ENCODE results near the gene LRRC4C. TPM values are rescaled to one million over a fixed set of nuclear protein-coding genes. Genes with fewer than 3 reads are reported as not detected.

Gene LRRC4C
- total RNA-seq, 1 donor from 2014 or later: not detected

DNA sequence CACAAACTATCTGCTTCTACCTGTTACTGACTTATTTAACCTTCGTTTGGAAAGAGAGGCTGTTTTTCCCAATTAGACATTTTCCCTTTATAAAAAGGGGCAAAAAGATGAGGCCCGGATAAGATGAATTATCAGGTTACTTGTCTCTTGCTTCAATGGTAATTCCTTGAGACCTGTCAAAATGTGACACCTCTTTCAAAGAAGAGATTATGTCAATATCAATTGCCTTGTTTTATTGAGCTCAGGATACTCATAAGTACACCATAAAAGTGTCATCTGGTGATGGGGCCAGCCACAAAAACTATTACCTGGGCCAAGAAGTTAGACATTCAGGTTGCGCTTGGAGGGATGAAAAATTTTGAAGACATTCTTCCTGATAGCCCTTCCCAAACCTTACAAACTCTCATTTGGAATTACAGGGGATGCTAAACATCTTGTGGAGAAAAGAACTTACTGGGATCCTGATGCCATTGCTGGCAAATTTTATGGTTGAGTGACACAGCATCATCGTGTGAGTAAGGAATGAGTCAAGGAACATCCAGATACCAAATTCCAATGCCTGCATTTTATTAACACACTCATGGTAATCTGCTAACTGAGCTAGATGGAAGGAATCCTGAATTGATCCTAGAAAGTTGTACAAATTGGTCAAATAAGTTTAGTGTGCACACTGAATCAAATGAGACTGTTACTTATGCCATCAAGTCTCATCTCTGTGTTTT, 1071.2 kb downstream of the LRRC4C start:
- intact Hi-C loops (cut with micrococcal nuclease): no loop called here

DNA sequence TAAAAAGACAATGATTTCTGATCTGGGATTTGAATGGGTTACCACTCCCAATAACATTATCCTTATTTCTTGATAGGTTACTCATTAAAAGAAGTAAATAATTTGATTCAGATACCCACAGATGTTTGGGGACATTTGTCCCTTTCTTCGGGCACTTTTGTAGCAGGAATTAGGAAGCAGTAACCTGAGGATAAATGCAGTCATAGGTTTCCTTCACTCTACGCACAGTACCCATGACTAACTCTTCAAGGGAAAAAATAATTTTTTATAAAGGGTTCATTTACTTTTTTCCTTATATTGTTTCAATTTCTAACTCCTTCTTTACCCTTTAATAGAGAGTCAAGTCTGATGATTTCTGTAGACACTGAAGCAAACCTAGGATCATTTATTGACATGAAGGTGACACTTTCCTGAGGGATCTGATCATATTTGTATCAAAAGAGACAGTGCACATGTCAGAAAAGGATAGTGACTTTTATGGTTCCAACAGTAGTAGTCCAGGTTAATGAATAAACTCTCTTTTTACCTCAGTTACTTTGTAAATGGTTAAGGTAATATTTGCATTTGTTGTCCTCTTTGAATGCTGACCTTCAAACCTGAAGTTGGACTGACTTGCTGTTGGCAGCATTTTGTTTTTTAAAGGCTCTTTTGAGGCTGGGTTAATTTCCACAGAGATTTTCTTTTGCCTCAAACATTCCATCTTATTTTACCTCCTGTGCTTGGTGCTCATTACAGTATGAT, 1072.0 kb downstream of the LRRC4C start:
- intact Hi-C loops (cut with micrococcal nuclease): no loop called here

DNA sequence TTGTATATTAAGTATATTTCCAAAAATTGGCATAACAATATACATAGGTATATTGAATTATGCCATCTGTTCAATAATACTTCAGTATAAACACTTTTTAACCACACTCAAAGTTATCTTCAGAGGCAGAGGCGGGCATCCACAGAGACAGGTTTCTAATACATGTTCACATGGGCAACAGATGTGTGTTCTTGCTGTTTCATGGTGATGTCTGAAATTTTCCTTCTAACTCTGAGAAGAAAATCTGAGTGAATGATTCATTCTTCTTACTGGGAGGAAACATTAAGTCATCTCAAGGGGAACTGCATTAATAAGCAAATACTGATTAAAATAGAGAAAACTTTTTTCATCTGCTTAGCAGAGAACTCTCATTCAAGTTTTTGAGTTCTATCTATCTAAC, 1074.5 kb downstream of the LRRC4C start:
- intact Hi-C loops (cut with micrococcal nuclease): no loop called here

DNA sequence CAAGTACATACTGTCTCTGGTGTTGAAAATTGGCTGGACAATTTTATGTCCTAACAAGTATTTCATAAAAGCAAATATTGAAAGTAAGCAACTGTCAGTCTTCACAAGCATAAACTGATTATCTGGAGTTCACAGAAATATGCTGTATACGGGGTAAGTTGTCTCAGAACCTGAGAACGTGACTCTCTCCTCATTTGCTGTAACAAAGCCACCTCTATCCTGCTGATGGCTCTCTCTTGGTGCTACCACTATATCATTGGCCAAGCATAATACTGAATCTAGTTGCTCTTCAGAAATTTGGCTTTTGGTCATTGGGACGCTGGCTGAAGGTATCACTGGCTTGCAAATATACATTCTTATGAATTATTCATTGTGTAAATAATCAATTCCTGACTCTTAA, 1078.0 kb downstream of the LRRC4C start:
- intact Hi-C loops (cut with micrococcal nuclease): no loop called here

DNA sequence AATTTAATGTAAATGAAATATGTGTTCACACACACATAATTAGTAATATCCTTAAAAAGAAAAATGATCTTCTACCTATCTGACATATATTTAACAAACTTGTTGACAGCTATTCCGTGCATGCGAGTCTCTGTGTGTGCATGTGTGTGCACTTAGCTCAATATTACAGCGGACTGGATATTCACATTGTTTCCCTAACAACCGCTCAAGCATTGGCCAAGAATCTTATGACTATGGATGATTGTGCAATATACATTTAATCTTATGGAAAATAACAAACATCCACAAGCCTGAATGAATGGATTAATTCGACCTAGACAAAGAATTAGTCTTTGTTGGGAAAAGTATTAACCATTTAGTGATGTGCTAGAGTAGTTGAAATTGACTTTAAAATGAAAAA, 1078.6 kb downstream of the LRRC4C start:
- intact Hi-C loops (cut with micrococcal nuclease): no loop called here

DNA sequence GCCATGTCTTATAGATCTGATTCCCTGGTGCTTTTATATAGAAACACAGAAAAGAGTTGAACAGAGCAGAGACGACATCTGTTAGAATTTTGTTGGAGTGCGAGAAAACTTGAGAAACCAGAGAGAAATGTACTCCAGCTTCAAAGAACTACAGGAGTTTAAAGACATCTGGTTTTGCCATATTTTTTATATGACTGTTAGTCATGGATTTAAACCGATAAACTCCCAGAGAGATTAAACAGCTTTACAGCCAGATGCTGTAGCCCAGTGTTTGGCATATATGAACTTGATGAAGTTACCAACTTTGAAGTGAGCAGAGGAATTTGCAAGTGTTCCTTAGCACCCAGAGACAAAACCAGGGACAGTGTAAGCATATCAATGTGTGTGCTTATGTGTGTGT, 1083.1 kb downstream of the LRRC4C start:
- intact Hi-C loops (cut with micrococcal nuclease): no loop called here

DNA sequence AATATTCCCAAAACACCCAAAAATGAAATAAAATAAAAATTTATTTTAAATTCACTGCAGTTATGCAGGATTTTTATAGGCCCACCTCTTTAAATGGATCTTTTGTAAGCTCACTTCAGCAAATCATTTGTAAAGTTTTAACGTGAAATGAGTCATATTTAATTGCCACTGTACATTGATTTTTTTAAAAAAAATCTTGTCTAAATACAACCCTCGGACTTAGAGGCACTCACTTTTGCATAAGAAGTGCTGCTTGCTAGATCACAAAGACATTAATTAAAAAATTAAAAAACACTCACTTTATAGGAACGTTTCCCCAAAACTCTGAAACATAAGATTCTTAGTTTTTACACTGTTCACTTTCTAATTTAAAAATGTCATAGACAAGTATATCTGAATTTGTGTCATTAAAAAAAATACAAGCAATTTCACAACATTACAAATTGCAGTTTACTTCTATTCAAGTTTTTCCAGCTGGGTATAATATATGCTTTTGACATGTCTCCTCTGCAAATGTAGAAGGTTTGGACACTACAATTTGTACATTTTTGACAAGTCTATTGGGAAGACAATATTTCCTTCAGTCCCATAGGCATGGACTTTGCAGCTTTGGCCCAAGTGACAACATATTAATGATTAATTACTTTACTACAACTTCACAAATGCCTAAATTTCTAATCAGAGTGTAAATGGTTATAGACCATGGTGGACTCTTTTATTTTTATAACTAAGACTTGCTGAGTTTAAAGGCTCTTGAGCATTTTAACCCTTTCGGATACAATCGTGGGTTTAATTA, 1088.4 kb downstream of the LRRC4C start:
- intact Hi-C loops (cut with micrococcal nuclease): no loop called here

DNA sequence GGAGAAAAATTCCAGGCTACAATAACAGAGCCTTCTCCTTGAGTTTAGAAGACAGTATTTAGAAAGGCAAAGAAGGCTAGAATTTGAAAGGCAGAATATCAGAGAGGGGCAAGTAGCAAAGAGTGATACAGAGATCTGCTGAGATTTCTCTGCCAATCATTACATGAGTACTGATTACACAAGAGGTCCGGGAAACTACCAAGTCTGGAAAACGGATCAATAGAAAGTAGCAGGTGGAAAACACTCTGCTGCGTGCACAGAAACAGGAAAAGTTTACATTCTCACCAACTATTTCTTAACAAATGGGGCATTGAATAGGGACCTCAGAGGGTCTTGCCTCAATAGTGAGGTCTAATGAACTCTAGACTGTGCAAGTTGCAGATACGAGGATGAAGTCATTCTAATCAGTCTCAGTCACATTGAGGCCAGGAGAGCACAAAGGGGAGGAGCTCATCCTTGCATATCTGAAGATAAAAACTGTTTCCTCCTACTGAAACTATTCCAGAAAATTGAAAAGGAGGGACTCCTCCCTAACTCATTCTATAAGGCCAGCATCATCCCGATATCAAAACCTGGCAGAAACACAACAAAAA, 1099.2 kb downstream of the LRRC4C start:
- intact Hi-C loops (cut with micrococcal nuclease): no loop called here

DNA sequence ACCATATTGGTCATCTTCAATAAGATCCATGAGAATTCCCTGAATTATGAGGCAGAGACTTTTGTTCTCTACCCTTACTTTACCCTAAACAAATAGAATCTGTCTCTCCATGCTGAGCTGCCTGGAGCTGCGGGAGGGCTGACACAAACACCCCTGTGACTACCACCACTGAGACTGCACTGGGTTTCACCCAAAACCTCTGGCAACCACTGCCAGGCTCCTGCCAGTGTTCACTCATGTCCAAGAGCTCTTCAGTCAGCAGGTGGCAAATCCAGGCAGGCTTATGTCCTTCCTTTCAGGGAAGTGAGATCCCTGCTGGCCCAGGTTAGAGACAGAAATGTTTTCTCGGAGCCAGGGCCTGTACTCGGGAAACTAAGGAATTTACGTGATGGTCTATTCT, 1105.3 kb downstream of the LRRC4C start:
- intact Hi-C loops (cut with micrococcal nuclease): no loop called here

DNA sequence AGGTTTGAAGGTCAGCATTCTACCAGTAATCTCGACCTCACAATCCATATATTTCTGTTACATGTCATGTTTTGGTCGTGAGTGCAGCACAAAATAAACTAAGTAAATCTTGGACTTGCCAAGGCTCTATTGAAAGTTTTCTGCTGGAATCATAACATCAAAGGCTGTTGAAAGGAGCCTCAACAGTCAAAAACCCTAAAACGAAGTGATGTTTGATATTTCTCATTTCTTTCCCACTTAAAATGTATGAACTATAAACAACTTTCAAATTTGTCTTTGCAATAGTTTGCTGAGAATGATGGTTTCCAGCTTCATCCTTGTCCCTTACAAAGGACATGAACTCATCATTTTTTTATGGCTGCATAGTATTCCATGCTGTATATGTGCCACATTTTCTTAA, 1118.5 kb downstream of the LRRC4C start:
- intact Hi-C loops (cut with micrococcal nuclease): no loop called here

DNA sequence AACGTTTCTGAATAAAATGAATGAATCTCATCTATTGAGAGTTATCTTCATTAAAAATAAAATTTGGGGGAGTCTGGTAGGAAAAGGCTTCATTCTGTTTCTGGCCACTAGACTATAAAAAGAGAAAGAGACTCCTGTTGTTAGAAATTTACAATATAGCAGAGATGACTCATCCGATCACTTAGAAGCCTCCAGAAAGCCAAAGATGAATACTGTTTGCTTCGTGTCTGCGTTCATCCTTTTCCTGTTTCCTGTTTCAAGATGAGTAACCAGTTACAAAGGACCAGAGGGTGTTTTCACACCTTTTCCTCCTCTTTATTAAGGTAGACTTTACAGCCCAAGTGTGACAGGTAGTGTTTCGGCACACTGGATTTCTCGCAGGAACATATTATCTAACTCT, 1120.7 kb downstream of the LRRC4C start:
- intact Hi-C loops (cut with micrococcal nuclease): no loop called here

DNA sequence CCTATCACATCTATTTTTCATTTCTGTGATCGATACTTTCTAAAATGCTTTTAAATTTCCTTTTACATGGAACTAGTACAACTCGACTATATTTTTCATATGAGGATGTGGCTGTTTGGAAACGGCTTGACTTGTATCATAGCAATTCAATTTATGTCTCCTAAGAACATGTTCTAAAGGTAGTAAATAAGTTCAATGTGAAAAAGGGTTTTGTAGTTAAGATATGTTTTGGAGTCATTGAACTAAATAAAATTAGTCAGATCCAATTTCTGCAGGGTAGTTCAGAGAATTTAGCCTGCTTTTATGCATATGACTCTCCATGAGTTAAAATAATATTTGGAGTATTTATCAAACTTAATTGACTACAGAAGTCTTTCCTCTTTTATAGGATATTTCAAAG, 1121.4 kb downstream of the LRRC4C start:
- intact Hi-C loops (cut with micrococcal nuclease): no loop called here

DNA sequence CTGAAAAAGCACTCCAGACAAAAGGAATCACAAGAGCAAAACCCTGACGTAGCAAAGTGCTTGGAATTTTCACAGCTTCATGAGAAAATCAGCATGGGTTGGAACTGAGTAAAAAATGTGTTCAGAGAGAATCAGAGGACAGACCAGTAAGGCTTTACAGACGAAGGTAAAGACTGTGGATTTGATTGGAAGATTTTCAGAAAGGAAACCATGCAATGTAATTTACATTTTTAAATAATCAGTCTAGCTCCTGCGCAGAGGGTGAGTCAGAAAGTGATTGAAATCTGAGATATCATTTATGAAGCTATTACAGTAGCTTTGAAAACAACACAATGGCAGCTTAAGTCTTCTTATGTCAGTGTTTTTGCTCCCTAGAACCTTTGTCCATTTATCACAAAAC, 1122.3 kb downstream of the LRRC4C start:
- intact Hi-C loops (cut with micrococcal nuclease): no loop called here

DNA sequence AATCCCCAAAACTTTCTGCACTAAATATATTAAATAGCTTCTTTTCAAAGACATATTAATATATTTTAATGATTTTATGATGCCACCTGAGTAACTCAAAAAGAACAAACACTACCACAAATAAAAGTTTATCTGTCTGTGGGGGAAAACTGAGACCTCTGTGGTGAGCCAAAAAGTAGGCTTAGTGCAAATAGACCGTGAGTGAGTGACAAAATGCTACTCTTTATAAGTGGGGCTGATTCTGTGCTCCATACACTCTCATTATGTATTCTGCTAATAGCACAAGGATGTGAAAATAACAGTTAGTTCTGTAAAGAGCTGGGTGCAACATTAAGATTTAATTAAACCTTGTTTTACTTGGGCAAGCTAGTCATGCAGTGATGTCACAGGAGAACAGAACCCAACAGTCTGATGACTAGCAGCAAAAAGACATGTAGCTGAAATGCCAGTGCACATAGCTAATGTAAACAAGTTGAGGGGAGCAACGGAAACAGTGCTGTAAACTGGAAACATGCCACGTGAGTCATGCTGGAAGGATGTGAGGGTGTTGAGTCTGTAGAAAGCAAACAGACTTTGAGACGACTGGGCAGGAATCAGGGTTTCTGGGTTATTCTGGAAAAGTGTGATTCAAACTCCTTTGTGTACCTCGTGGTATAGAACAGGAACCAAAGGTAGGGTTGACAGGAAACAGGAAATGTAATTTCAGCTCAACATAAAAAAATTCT, 1130.4 kb downstream of the LRRC4C start:
- intact Hi-C loops (cut with micrococcal nuclease): no loop called here

DNA sequence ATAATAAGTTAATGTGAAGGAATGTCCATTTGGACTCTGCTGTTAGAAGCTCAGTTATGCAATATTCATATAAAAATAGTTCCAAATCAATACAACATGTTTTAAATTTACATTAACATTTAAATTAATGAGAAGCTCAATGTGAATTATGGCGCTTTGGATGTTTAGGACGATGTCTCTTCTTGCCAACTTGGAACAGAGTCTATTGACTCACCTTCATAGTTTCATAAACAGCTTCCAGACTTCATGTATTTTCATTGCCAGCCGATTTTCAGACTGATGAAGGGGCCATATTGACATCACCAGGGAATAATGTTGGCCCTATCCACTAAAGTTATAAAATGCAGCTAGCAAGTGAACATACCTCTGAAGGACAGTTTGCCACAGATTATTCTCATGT, 1136.2 kb downstream of the LRRC4C start:
- intact Hi-C loops (cut with micrococcal nuclease): no loop called here

DNA sequence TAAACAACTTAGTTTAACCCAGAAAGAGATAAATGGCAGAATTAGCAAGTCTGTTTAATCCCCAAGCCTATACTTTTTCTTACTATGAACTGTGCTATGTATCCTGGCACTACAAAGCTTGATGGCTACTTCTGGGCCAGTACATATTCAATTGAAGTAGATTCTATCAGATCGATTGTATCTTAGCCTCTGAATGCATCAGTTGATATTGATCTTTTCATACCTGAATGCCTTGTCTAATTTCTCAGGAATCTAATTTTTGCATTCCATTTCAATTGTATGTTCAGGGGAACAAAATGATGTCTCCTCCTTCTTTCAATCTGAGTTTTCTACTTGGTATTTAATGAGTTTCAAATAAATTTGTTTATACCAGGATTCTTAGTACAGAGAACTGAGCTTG, 1137.9 kb downstream of the LRRC4C start:
- intact Hi-C loops (cut with micrococcal nuclease): no loop called here

DNA sequence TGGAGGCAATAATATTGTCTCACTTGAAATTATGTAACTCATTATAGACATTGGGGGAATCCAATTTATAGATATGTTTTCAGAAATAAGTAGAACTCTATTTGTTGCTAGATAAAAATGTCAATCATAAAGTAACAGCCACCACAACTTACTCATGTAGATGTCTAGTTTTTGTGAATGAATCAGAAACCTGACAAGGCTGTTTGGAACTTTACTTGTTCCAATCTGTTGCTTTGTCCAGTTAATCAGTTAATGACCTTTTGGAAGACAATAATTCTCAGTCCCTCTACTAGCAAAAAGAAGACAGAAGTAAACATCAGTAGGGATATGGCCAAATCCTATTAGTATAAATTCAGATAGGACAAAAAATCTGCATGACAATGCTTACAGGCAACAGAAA, 1143.3 kb downstream of the LRRC4C start:
- intact Hi-C loops (cut with micrococcal nuclease): no loop called here

DNA sequence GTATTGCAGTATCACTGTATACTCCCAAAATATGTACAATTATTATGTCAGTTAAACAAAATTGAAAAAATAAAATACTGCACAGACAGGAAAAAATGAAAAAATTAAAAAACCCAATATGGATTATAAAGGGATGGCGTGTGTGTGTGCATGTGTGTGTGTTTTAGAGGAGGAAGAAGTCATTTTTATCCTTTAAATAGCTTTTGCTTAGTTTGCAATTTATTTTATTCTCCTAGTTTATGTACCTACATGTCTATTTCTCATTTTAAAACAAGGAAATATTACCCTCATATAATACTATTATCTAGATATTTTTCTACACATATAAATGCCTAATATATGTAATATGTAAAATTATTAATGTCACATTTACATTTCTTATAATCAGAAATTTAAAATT, 1144.3 kb downstream of the LRRC4C start:
- intact Hi-C loops (cut with micrococcal nuclease): no loop called here

DNA sequence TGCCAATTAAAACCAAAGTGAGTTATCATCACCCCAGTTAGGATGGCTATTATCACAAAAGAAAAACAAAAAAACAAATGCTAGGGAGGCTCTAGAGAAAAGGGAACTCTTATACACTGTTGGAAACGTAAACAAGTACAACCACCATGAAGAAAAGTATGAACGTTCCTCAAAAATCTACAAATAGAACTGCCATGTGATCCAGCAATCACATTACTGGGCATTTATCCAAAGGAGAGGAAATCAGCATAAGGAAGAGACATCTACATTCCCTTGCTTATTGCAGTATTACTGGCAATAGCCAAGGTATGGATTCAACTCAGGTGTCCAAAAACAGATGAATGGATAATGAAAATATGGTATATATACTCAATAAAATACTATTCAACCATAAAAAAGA, 1145.1 kb downstream of the LRRC4C start:
- intact Hi-C loops (cut with micrococcal nuclease): no loop called here

DNA sequence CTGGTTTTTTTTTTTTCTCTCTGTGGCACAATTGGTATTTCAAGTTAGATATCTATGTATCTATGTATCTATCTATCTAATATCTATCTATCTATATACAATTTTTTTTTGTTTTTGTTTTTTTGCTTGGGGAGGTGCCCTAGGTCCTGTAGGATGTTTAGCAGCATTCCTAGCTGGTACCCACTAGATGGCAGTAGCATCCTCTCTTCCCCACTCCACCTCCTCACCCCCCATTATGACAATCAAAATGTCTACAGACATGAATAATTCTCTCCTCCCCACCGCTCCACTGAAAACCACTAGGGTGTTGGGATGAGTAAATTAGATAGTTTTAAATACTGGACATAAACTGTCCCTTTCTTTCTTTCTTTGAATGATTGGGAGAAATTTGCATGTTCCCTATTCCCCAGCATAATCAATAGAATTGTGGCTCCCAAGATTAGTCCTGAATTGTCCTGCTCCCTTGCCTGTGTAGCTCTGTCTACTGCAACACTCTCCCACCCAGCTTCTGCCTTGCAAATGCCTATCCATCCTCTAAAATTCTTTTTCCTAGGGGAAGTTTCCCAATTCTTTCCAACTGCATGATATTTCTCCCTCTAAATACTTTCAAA, 1152.4 kb downstream of the LRRC4C start:
- intact Hi-C loops (cut with micrococcal nuclease): no loop called here

DNA sequence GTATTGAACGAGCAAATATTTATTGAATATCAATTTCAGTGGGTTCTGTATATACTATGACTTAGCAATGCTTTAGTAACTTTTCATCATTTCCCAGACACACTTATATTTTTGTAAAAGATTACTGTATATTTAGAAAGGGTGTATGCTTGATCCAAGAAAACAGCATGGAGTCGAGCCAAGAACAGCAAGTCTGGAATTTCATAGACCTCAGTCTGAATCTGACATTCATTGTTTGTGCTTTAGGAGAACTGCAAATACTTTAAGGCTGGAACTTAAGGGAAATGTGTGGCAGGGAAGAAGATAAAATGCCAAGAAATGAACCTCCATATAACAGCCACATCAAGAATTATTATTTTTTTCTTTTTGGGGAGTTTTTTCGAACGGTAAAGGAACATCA, 1156.8 kb downstream of the LRRC4C start:
- intact Hi-C loops (cut with micrococcal nuclease): no loop called here

All from T-helper 1 cell treated with Interleukin-12 subunit alpha and Interleukin-12 subunit beta and Interleukin-4 antibody, amounts not matched to agents 30 ng/mL and 1 ng/mL, for 36 hours (primary cell).